Neural progenitor cell (in vitro differentiated cells): ENCODE data around the gene FLVCR1.

Source experiments
- CTCF ChIP-seq: fragments of 200-600 bp; sonication (generic); IDR thresholded peaks from 2 replicates; pipeline ENCODE4 v1.5.1; 2017; ENCODE audit warnings: antibody characterized with exemption, mild to moderate bottlenecking
- EZH2 ChIP-seq: fragments of 200-600 bp; sonication (generic); IDR thresholded peaks from 2 replicates; pipeline ENCODE4 v1.6.1; 2017; ENCODE audit warnings: antibody characterized with exemption, mild to moderate bottlenecking, moderate library complexity

GRCh38 chr1:212857992-212858460, at the start of gene FLVCR1:
- no peak for TF ChIP-seq CTCF
- TF ChIP-seq EZH2 = no peak
